Activated T-cell treated with anti-CD3 and anti-CD28 coated beads, Interleukin-2, amount 50 U/mL, for 24 hours (primary cell): ENCODE results near the gene LENG1.
"Not testable (repeated sequence)": the region's sequence is repeated elsewhere in the genome, so short reads cannot be mapped to it uniquely, and the experiment has no call there.

Source experiments
- DNase-seq: peaks from one replicate; pipeline ENCODE4 v3.0.0-alpha.2; 2020
- H3K27ac Mint-ChIP-seq: 2 replicates; pipeline ENCODE4 v1.8.0; 2020; ENCODE audit warnings: mild to moderate bottlenecking, mixed read lengths
- H3K27me3 Mint-ChIP-seq: 2 replicates; pipeline ENCODE4 v1.8.0; 2020; ENCODE audit warnings: mixed read lengths
- H3K36me3 Mint-ChIP-seq: 2 replicates; pipeline ENCODE4 v1.8.0; 2020; ENCODE audit warnings: low read depth, mixed read lengths
- H3K4me1 Mint-ChIP-seq: 2 replicates; pipeline ENCODE4 v1.8.0; 2020; ENCODE audit warnings: low read depth, mixed read lengths
- H3K4me3 Mint-ChIP-seq: 2 replicates; pipeline ENCODE4 v1.8.0; 2020; ENCODE audit warnings: mild to moderate bottlenecking, moderate library complexity, mixed read lengths
- H3K9me3 Mint-ChIP-seq: 2 replicates; pipeline ENCODE4 v1.8.0; 2020; ENCODE audit warnings: mixed read lengths

The LENG1 gene

DNA sequence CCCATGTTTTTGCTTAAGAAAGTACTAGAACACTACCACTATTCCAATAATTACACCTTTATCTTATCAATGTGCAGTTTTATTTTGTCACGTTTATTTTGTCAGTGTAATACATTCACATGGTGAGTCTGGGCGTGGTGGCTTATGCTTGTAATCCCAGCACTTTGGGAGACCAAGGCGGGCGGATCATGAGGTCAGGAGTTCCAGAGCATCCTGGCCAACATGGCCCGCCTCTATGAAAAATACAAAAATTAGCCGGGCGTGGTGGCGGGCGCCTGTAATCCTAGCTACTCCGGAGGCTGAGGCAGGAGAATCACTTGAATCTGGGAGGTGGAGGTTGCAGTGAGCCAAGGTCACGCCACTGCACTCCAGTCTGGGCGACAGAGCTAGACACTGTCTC, 34.9 kb upstream of the LENG1 start:
- peaks cover 58% of the 10 kb centered on the region for H3K36me3 Mint-ChIP-seq

DNA sequence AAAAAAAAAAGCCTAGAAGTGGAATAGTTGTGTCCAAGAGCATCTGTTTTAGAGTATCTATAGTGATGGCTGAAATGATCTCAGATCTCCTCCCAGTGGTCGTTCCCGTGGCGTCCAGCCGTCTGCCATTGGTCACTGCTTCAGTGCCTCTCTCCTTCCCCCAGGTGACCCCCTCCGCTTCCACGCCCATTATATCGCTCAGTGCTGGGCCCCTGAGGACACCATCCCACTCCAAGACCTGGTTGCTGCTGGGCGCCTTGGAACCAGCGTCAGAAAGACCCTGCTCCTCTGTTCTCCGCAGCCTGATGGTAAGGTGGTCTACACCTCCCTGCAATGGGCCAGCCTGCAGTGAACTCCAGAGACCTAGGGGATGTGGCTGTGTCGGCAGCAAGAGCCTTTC, 33.5 kb upstream of the LENG1 start:
- no peaks in the 10 kb centered on the region for H3K27me3 Mint-ChIP-seq
- H3K4me3 Mint-ChIP-seq = no peak overlapping the region
- peaks cover 25% of the 10 kb centered on the region for H3K4me1 Mint-ChIP-seq
- no peak for DNase-seq
- no peaks in the 10 kb centered on the region for H3K9me3 Mint-ChIP-seq
- no peak overlapping the region for H3K27ac Mint-ChIP-seq
- peaks cover 59% of the 10 kb centered on the region for H3K36me3 Mint-ChIP-seq

More for the DNA sequence above, 34.9 kb upstream of the LENG1 start:
- H3K9me3 Mint-ChIP-seq, H3K27ac Mint-ChIP-seq, H3K4me3 Mint-ChIP-seq, DNase-seq, H3K27me3 Mint-ChIP-seq: not testable (repeated sequence)
- H3K4me1 Mint-ChIP-seq = peaks cover 23% of the 10 kb centered on the region

DNA sequence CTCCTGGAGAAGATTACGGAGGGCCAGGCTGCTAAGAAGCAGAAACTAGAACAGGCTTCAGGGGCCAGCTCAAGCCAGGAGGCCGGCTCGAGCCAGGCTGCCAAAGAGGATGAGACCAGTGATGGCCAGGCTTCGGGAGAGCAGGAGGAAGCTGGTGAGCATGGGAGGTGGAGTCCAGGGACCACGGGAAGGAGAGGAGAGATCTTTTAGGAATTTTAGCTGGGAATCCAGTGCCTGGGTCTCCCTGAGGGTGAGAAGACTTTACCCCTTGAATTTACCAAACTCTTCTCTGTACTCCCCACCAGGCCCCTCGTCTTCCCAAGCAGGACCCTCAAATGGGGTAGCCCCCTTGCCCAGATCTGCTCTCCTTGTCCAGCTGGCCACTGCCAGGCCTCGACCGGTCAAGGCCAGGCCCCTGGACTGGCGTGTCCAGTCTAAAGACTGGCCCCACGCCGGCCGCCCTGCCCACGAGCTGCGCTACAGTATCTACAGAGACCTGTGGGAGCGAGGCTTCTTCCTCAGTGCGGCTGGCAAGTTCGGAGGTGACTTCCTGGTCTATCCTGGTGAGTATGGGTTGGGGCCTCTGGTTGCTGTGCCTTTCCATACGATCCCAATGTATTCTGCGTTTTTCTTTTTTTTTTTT, 32.4 kb upstream of the LENG1 start:
- Mint-ChIP-seq H3K9me3 (no peaks in the 10 kb centered on the region), H3K4me3 (peak overlapping the region; percentile 84), H3K27ac (peak overlapping the region; percentile 92), H3K36me3 (peaks cover 63% of the 10 kb centered on the region), H3K27me3 (no peaks in the 10 kb centered on the region), H3K4me1 (peaks cover 36% of the 10 kb centered on the region)
- no peak for DNase-seq

DNA sequence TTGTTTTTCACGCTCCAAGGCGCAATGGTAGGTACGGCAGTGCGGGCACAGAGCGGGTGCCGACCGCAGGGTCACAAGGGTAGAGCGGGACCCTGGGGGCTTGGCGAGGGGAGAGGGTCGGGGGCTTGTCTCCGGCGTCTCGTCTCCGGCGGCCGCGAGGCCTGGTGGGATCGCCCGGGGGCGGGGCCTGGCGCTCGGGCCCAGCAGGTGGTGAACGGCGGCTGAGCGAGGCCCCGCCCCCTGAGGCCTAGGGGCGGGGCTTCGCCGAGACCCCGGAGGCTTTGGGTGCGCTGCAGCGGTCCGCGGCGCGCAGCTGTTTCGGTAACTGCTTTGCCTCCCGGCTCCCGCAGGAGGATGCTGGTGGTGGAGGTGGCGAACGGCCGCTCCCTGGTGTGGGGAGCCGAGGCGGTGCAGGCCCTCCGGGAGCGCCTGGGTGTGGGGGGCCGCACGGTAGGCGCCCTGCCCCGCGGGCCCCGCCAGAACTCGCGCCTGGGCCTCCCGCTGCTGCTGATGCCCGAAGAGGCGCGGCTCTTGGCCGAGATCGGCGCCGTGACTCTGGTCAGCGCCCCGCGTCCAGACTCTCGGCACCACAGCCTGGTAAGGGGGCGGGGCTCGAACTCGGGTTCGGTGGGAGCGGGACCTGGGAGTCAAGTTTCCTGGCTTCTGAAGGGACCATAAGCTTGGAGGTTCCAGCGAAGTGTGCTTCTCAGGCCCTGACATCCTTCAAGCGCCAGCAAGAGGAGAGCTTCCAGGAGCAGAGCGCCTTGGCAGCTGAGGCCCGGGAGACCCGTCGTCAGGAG, 31.7 kb upstream of the LENG1 start, which contains the start of gene TSEN34:
Gene TSEN34, plus strand, starts transcription at position 298 of the 800 bp plus-strand sequence. Its CDS starts 57 bp downstream, at position 355.
- peaks cover 68% of the 10 kb centered on the region for H3K36me3 Mint-ChIP-seq
- no peaks in the 10 kb centered on the region for H3K27me3 Mint-ChIP-seq
- H3K4me1 Mint-ChIP-seq = peaks cover 41% of the 10 kb centered on the region
- H3K4me3 Mint-ChIP-seq = peak within 1 kb of the TSS; percentile 84
- H3K27ac Mint-ChIP-seq = peak within 1 kb of the TSS; percentile 99
- no peaks in the 10 kb centered on the region for H3K9me3 Mint-ChIP-seq
- no peak for DNase-seq

DNA sequence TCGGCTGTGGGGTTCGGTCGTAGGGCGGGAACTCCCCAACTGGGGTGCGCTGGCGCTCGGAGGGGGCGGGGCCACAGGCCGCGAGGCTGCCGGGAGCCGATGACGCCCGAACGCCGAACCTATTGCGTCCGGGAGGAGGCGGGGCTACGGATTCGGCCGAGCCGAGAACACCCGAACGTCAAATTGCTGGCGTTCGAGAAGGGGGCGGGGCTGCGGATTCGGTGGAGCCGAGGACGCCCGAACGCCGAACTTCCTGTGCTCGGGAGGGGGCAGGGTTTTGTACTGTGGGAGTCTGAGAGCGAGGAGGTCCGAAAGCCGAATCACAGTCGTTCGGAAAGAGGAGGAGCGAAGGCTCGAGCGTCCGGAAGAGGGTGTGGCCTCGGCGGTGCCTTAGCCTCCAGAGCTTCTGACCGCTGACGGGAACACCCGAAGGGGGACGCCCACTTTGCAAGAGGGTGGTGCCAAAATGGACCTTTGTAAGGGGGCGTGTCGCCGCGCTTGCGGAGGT, 31.0 kb upstream of the LENG1 start:
- Mint-ChIP-seq H3K4me1 (peaks cover 43% of the 10 kb centered on the region), H3K27me3 (no peaks in the 10 kb centered on the region)

DNA sequence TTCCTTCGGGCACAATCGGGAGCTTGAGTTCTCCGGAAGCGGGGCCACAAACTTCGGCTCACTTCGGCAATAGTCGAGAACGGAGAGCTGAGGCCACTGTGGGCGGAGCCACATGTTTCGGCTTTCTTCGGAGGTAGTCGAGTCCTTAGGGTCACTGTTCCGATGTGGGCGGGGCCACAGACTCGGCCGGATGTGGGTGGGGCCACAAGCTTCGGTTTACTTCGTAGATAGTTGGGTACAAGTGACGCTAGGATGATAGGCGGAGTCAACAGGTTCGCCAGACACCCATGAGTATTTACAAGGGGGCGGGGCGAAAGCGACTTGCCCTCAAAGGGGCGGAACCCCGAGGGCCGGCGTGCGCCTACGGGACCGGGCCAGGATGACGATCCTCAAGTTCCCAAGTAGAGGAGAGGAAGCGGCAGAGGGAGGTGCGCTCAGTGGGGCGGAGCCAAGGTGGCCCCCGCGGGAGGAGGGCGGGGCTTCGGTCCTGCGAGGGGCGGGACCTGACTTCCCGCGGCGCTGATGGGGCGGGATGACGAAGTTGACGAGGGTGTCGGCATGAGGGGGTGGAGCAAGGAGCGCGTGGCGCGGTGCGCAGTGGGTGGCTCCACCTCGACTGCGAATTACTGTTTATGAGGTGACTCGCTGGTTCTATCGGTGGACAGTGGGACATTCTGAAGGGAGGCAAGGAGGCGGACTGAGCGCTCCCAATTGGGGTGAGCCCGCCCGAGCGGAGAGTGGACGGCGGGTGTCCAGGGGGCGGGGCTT, 30.4 kb upstream of the LENG1 start:
- peak; percentile 100 for DNase-seq
- peak overlapping the region; percentile 84 for H3K4me3 Mint-ChIP-seq
- H3K27ac Mint-ChIP-seq = peak overlapping the region; percentile 99
- peaks cover 45% of the 10 kb centered on the region for H3K4me1 Mint-ChIP-seq
- H3K27me3 Mint-ChIP-seq = no peaks in the 10 kb centered on the region
- peaks cover 69% of the 10 kb centered on the region for H3K36me3 Mint-ChIP-seq
- no peaks in the 10 kb centered on the region for H3K9me3 Mint-ChIP-seq

More for the DNA sequence above, 31.0 kb upstream of the LENG1 start:
- Mint-ChIP-seq H3K36me3 (peaks cover 71% of the 10 kb centered on the region), H3K27ac (peak overlapping the region; percentile 99), H3K4me3 (peak overlapping the region; percentile 84), H3K9me3 (no peaks in the 10 kb centered on the region)
- peak; percentile 100 for DNase-seq

DNA sequence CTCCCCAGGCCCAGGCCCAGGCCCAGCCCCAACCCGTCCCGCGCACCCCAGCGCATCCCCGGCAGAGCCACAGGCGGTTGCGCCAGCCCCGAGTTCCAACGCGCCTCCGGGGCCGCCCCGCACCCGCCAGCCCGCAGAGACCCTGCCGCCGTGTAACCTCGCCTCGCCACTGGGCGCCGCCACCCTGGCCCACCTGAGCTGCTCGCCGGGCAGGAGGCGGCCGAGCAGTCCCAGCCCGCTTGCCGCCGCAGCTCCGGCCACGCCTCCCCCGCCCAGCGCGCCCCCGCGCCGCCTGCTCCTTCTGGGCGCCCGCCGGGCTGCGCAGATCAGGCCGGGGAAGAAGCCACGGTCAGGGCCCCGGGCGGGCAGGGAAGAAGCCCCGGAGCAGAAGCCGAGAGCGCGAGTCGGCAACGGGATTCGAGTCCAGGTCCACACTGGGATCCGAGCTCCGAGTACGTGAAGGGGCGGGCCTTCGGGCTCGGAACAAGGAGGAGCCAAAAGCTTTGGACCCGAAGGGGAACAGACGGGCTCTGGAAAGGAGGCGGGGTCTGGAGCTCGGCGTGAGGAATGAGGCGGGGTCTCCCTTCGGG, 29.7 kb upstream of the LENG1 start, which contains the start of gene MBOAT7:
Gene MBOAT7, minus strand, starts transcription at position 436 of the 590 bp plus-strand sequence. CDS start 1,072 bp downstream, outside the sequence.
- DNase-seq = no peak

DNA sequence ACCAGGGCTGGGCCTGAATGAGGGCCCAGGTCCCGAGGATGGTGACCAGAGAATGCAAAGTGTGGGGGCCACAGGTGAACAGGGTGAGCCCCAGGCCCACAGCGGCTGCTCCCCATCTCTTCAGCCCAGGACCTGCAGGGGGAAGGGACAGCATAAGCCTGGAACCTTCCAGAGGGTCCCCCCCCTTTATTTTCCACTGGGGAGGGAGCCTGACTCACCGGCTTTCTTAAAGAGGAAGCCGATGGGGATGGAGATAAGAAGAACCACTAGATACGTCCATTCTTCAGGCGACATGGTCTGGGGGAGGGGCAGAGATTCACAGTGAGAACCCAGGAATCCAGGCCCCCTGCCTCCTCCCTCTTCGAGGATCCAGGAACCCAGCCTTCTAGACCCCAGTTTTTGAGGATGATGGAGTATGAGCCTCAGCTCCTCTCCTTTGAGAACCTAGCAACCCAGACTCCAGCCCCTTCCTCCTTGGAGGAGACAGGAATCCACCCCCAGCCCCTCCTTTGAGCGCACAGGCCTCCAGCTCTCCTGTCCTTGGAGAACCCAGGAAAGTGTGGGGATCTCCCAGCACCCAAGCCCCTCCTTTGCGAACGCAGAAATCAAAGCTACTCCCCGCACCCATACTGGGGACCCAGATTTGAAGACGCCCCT, 28.8 kb upstream of the LENG1 start:
- Mint-ChIP-seq H3K4me1 (peaks cover 44% of the 10 kb centered on the region), H3K27me3 (no peaks in the 10 kb centered on the region), H3K4me3 (peak overlapping the region; percentile 84), H3K36me3 (peaks cover 65% of the 10 kb centered on the region), H3K27ac (peak overlapping the region; percentile 95), H3K9me3 (no peaks in the 10 kb centered on the region)
- DNase-seq = peak; percentile 68

More for the DNA sequence above, 29.7 kb upstream of the LENG1 start, which contains the start of gene MBOAT7:
- peak within 1 kb of the TSS; percentile 84 for H3K4me3 Mint-ChIP-seq
- peaks cover 64% of the 10 kb centered on the region for H3K36me3 Mint-ChIP-seq
- H3K9me3 Mint-ChIP-seq = no peaks in the 10 kb centered on the region
- H3K27ac Mint-ChIP-seq = peak within 1 kb of the TSS; percentile 99
- H3K4me1 Mint-ChIP-seq = peaks cover 45% of the 10 kb centered on the region
- H3K27me3 Mint-ChIP-seq = no peaks in the 10 kb centered on the region

DNA sequence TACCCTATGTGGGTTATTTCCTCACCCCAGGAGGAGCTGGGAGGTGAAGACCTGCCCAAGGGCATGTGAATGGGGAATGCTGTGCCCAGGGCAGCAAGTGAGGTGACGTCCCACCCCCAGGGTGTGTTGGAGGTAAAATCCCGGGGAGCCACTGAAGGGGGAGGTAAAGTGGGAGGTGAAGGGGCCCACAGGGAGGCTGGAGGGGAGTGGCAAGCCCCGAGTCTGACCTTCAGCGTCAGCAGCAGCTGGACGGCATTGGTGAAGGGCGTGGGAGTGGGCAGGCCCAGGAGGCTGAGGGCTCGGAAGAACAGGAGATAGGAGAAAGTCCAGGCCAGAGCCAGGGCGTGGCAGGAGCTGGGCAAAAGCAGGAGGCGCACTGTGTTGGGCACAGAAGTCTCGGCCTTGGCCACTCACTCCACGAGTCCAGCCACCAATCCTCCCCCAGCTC, 27.4 kb upstream of the LENG1 start:
- H3K4me3 Mint-ChIP-seq = peak overlapping the region; percentile 84
- DNase-seq = no peak
- peak overlapping the region; percentile 95 for H3K27ac Mint-ChIP-seq
- no peaks in the 10 kb centered on the region for H3K9me3 Mint-ChIP-seq
- H3K4me1 Mint-ChIP-seq = peaks cover 31% of the 10 kb centered on the region
- H3K36me3 Mint-ChIP-seq = peaks cover 60% of the 10 kb centered on the region
- no peaks in the 10 kb centered on the region for H3K27me3 Mint-ChIP-seq

DNA sequence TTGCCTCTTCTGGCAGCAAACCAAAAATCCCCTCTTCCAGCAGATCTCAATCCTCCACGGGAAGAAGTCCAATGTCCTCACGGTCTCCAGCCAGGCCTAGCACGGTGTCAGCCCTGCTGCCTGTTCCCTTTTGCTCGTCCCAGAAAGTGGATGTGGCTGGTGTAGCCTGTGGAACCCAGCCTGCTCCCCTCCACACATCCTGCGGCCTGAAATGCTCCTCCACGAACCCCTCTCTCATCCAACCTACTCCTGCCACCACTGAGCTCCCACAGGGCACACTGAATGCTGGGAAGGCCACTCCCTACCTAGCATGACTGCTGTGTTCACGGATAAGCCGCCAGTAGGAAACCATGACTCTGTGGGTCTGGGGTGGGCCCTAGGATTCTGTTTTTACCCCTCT, 26.8 kb upstream of the LENG1 start:
- Mint-ChIP-seq H3K9me3 (no peaks in the 10 kb centered on the region), H3K27me3 (no peaks in the 10 kb centered on the region), H3K27ac (peak overlapping the region; percentile 95), H3K36me3 (peaks cover 55% of the 10 kb centered on the region), H3K4me3 (no peak overlapping the region), H3K4me1 (peaks cover 26% of the 10 kb centered on the region)
- no peak for DNase-seq

DNA sequence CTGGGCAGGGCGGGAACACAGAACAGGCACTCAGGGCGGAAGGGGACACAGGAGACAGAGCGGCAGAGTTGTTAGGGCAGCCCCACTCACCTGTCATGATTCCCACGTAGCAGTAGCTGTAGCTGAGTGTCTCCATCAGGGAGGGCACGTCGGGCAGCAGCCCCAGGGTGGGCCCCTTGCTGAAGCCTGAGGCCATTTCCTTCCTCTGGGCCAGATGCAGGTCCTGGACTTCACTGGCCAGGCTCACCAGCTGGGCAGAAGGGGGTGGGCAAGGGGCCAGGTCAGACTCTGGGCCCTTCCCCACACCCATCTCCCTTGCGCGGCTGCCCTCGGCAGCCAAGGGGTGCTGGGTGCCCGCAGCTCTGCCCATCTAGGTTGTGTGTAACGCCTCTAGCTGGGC, 23.9 kb upstream of the LENG1 start:
- no peak overlapping the region for H3K4me3 Mint-ChIP-seq
- DNase-seq = no peak
- no peaks in the 10 kb centered on the region for H3K27me3 Mint-ChIP-seq
- peak overlapping the region; percentile 52 for H3K27ac Mint-ChIP-seq
- H3K36me3 Mint-ChIP-seq = peaks cover 73% of the 10 kb centered on the region
- H3K4me1 Mint-ChIP-seq = peaks cover 25% of the 10 kb centered on the region
- H3K9me3 Mint-ChIP-seq = no peaks in the 10 kb centered on the region

DNA sequence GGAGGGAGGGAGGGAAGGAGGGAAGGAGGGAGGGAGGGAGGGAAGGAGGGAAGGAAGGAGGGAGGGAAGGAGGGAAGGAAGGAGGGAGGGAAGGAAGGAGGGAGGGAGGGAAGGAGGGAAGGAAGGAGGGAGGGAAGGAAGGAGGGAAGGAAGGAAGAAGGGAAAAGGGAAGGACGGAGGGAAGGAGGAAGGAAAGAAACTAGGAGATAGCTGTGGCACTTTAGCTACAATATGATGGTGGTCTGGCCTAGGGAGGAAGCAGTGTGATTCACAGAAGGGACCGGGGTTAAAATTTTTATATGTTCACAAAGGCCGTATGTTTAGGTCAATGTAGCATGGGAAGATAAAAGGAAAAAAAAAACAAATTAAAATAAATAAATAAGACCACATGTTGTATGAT, 22.4 kb upstream of the LENG1 start:
- H3K4me3 Mint-ChIP-seq = not testable (repeated sequence)
- H3K36me3 Mint-ChIP-seq = peaks cover 71% of the 10 kb centered on the region

DNA sequence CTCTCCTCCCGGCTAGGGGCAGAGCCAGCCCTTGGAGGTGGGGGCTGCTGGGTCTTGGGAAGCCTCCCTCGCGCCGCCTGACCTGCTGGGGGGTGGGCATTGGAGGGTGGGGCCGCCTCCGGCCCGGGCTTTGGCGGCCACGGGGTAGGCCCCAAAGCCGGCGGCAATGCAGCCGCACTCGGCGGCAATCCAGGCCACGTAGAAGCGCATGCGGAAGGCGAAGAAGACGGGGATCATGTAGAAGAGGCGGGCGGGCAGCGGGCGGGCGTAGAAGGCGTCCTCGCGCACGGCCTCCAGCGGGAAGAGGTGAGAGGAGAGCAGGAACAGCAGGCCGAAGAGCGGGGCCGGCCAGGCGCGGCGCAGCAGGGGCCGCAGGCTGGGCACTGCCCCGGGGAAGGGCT, 21.2 kb upstream of the LENG1 start:
- Mint-ChIP-seq H3K27ac (no peak overlapping the region), H3K4me1 (peaks cover 3% of the 10 kb centered on the region), H3K36me3 (peaks cover 70% of the 10 kb centered on the region), H3K9me3 (no peaks in the 10 kb centered on the region), H3K4me3 (no peak overlapping the region), H3K27me3 (no peaks in the 10 kb centered on the region)
- no peak for DNase-seq

More for the DNA sequence above, 22.4 kb upstream of the LENG1 start:
- not testable (repeated sequence) for H3K27ac Mint-ChIP-seq, H3K9me3 Mint-ChIP-seq, H3K4me1 Mint-ChIP-seq, DNase-seq, H3K27me3 Mint-ChIP-seq
